Germinal center (tissue), 1 donor: ENCODE measurements around the gene DCXR.

Source experiments
- DNase-seq: peaks from one replicate; pipeline ENCODE4 v3.0.0; 2012; ENCODE audit warnings: mixed read lengths, low spot score

Gene DCXR

DNA sequence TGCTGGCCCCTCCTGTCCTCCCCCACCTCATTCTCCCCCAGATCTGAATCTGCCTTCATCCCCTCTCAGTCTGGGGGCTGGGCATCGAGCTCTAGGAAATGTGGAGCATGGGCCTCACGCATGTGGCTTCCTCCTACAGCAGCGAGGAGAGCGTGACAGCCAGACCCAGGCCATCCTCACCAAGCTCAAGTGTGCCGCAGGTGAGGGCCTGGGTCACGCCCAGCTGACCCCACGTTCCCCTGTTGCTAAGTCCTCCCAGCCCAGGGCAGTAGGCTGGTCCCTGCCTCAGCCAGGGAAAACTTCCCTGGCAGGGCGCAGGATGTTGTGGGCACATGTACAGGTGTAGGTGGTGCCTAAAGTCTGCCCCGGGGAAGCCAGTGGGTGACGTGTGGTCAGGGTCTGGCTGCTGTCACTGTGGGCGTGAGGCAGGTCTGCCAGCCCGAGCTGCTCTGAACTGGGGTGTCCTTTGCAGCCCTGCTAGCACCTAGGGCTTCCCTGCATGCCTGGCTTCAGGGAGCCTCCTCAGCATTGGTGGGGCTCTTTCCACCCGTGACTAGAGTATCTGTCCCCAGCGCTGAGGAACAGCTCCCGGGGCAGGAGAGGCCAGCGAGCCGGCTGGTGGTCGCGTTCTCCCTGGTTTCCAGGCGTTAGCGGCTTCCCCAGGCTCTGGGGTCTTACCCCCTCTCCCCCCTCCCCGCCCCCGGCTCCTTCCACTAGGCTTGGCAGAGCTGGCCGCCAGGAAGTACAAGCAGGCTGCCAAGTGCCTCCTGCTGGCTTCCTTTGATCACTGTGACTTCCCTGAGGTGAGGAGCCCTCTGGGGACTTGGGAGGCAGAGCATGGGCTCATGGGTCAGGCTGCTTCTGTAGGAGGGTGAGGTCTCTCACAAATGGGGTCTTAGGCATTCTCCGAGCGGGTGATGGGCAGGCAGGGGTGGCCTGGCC, 17.8 kb upstream of the DCXR start:
- DNase-seq: no peak

DNA sequence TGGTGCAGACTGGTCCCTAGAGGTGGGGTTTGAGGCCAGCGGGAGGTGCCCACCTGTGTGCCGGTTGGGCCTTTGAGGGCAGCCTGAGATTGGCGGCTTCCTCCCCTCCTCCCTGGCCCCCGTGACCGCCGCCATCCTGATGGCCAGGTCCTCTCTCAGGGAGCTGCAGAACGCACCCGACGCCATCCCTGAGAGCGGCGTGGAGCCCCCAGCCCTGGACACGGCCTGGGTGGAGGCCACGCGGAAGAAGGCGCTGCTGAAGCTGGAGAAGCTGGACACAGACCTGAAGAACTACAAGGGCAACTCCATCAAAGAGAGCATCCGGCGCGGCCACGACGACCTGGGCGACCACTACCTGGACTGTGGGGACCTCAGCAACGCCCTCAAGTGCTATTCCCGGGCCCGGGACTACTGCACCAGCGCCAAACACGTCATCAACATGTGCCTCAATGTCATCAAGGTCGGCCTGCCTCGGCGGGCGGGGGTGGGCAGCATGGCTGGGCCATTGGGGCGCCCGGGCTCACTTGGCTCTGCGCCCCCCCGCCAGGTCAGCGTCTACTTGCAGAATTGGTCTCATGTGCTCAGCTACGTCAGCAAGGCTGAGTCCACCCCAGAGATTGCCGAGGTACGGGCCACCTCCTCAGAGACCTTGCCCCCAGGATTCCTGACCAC, 17.0 kb upstream of the DCXR start:
- no peak for DNase-seq

DNA sequence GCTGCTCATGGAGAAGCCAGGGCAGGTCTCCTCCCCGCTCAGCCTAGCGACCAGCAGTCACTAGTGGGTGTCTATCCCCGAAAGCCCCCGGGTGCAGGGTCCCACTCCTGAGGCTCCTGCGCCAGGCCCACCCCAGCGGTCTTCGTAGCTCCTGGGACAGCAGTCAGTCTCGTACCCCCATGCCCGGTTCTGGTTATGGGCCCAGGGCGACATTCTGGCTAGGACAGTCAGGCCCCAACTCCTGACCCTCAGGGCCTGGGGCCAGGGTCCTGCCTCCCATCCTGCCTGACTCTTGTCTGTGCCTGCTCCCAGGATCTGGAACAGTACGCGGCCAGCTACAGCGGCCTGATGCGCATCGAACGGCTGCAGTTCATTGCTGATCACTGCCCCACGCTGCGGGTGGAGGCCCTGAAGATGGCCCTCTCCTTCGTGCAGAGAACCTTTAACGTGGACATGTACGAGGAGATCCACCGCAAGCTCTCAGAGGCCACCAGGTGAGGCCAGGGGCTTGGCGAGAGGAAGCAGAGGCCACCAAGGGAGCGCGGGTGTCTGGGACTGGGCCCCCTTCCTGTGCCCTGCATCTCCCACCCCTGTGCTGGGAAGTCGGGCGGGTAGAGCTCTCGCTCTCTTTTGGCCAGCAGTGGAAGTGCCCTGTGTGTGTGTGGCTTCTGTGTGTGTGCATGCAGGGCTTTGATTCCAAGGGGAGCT, 16.2 kb upstream of the DCXR start:
- no peak for DNase-seq

DNA sequence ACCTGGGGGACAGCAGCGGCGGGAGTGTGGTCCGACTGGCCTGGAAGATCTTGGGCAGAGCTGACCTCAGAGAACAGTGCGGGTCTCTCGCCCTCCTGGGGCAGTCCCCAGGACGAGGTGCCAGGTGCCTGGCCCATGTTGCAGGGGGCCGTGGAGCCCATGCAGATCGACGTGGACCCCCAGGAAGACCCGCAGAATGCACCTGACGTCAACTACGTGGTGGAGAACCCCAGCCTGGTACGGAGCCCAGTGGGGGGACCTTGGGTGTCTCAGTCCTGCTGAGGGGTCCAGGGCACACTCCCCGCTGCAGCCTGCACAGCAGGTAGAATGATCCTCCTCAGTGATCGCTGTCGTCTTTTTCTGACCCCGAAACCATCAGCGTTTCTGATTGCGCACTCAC, 15.6 kb upstream of the DCXR start:
- no peak for DNase-seq

DNA sequence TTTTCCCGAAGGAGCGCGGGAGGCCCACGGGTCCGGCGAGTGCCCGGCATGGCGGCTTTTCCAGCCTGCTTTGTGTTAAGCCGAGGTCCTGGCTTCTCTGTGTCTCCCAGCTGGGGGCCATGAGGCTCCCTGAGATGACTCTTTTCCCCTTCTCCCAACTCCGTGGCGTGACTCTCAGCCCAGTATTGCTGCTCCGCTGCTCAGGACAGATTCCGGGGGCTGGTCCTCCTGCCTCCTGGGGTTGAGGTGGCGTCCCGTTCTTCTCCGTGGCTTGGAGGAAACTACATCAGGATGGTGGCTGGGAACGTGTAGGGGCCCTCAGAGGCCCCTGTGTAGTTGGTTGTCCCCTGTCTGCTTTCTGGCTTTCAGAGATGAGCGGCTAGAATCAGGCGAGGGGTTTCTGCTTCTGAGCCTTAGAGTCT, 15.2 kb upstream of the DCXR start:
- DNase-seq: no peak

DNA sequence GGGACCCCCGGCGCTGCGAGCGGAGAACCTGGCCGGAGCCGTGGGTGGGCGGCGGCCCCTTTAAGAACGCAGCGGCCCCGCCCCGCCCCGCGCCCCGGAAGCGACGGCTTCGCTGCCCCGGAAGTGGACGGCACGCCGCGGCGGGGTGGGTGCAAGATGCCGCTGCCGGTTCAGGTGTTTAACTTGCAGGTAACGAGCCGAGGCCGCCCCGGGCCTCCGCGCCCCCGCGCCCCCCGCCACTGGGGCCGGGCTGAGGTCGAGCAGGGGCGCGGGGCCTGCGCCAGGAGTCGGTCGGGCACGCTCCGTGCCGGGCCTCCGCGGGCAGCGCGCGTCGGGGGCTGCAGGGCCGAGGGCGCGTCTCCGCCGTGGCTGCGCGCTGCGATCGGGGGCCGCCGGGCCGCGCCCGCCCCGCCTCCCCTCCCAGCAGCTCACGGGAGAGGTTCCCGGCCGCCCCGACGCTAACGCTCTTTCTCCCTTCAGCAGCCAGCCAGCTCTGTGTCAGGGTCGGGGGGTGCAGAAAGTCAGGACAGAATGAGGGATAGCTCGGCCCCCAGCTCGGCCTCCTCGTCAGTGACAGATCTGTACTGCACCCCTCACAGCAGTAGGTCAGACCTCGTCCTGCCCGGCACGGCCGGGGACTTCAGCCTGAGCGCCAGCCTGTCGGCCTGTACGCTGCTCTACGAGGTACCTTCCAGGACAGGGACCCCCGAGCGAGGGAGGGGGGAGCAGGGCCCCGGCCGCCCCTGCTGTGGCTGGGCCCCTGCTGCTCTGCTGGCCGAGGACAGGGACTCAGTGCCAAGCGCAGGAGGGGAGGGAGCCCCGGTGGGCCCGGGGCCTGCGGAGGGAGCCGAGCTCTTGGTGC, 14.5 kb upstream of the DCXR start, which contains the start of the genes GPS1 and RFNG:
Gene GPS1 (plus strand): TSS at position 123 of the 862 bp plus-strand sequence. CDS start 34 bp downstream, at position 157.
Gene RFNG (minus strand): TSS at position 36 of the 862 bp plus-strand sequence. CDS start 45 bp downstream, outside the sequence.
- peak; percentile 87 for DNase-seq

DNA sequence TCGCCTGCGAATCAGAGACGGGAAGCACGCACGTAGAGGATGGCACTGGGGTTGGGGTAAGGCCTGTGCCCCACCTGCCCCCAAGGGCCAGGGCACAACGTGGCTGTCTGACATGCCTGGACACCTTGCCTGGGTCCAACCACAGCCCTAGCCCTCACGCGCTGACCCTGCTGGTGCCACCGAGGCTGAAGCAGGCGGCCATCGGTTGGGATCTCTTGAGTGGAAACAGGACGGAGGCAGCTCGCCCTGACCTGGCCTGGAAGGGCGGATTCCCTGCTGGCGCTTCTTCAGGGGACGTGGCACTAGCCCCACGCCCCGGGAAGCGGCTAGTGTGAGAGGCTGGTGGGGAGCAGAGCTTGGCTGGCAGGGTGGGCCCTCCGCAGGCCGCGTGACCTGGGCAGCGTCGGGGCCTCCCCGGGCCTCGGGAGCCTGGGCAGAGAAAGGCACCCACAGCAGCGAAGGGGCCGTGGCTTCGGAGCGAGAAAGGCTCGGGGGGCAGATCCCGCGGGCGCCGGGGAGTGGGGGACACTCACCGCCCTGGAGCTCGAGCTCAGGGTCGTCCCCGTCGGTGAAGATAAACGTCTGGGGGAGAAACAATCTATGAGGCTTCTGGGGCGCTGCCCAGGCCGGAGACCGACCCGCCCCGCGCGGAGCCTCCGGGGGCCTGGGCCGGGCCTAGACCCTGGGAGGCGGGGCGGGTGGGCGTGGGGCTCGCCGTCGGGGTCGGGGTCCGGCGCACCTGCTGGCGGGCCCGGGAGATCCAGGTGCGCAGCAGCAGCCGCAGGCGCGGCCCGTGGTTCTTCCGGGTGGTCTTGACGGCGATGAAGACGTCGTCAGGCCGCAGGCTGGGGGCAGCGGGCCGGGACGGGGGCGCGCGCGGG, 13.5 kb upstream of the DCXR start:
- DNase-seq: peak; percentile 41

DNA sequence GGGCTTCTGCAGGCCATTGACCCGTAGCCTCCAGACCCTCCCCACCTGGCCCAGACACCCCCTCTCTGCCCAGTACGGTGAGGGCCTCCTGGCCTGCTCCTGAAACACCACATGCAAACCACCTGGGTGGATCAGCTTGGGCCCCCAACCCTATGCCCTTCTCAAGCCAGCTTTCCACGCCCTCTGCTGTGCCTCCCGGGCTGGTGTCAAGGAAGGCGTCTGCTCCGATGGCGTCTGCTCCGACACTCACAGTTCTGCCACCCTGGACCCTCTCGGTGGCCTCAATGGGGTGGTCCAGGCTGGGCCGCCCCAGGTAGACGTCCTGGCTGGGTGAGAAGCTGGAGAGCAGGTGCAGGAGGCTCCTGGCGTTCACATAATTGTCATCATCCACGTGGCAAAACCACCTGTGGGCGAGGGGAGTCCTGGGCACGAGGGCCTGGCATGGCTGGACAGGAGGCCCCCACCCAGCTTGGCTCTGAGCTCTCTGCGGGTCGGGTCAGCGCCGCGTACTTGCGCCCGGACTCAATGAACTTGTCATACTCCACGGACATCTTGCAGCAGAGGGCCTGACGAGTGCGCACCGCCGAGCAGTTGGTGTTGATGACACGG, 12.8 kb upstream of the DCXR start:
- DNase-seq: no peak

DNA sequence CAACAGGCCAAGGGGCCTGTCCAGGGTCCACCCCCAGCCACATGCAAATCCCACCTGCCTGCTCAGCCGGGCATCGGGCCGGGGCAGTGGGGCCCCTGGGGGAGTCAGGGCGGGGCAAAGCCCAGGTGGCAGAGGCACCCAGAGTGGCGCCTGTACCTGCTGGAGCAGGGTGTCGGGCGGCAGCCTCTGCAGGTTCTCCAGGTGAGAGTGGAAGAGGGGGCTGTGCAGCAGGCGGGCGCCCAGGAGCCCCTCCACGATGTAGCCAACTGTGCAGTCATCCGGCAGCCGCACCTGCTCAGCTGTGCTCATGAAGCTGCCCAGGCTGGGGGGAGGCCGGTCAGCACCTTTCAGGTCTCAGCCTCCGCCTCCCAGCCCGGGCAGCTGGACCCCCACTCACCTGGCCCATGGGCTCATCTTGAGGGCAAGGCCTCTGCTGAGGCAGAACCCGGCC, 12.0 kb upstream of the DCXR start:
- no peak for DNase-seq

DNA sequence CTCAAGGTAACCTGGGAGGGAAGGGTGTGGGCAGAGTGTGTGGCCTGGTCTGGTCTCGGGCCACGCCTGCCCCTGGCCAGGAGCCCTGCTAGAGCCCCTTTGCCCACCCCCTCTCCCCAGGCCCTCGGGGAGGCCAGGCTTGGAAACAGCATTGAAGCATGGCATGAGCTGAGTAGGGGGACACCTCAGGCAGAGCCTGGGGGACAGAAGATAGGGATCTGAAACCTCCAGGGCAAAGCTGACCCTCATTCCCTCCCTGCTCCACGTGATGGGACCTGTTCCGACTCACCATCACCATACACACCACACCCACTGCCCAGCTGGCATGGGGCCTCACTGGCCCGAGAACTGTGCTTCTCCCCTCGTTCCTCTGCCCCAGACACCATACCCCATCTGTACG, 11.6 kb upstream of the DCXR start:
- DNase-seq: no peak

DNA sequence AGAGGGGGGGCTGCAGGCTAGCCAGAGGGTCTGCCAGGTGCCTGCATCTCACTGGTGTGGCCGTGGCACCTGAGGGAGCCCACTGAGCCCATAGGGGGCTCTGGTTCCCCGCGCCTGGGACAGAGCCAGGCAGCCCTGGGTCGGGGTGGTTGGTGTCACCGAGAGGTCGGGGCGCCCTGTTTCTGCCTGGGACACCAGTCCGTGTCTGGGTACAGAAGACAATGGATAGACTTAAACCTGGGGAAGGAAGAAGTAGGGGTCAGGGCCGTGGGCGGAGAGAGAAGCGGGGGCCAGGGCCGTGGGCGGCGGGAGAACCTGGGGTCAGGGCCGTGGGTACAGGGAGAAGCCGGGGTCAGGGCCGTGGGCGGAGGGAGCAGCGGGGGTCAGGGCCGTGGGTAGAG, 11.1 kb upstream of the DCXR start:
- DNase-seq: no peak

DNA sequence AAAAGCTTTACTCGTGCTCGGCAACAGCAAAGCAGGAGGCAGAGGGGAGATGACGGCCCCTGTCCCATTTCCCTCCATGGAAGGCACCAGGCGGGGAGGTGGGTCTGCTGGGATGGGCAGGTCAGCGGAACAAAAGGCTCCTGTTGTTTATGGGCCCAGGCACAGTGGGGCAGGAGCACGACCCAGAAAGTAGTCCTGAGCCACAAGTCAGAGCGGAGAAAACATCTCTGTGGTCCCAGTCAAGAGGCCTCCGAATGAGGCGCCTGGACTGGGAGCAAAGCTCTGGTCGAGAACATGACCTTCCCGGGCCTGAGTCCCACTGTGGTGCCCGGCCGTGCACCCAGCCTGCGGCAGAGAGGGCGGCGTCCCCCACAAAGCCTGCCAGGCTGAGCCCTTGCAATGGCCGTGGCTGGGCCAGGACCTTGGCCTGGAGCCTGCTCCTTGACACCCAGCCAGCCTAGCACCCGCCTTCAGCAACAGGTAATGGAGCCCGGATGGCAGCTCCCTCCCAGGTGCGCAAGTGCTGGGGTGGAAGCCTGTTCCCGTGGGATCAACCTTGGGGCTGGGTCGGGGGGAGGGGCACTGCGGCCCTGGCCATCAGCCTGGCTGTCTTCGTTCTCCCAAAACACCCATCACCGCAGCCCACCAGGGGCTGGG, 10.5 kb upstream of the DCXR start:
- no peak for DNase-seq

DNA sequence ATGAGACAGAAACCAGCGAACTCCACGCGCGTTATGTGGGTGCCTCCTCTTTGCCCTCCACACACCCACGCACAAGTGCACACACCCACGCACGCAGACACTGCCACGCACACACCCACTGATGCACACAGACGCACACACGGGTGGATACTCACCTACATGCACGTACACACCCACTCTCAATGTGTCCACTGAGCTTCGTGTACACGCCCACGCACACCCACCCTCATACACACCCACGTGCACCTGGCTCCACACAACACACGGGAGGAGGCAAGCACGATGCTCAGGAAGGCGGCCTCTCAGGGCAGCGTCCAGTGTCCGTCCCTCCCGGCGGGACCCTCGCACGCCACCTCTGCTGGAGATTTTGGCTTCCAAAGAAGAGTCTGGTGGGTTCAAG, 9.9 kb upstream of the DCXR start:
- no peak for DNase-seq

DNA sequence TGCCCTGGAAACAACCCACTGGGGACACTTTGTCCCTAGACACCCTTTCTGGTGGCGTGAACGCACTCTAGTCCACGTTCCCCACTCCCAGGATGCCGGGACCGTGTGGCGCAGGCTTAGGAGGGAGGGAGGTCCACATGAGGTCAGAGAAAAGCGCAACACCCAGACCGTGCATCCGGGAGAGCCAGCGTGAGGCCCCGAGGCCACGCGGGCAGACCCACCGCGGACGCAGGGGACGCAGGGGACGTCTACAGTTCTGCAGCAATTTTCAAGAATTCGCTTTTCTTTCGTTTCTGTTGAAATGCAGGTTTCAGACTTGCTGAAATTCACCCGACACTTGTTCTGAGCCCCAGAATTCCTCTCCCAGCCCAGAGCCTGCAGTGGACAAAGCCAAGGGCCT, 9.4 kb upstream of the DCXR start:
- DNase-seq: no peak

DNA sequence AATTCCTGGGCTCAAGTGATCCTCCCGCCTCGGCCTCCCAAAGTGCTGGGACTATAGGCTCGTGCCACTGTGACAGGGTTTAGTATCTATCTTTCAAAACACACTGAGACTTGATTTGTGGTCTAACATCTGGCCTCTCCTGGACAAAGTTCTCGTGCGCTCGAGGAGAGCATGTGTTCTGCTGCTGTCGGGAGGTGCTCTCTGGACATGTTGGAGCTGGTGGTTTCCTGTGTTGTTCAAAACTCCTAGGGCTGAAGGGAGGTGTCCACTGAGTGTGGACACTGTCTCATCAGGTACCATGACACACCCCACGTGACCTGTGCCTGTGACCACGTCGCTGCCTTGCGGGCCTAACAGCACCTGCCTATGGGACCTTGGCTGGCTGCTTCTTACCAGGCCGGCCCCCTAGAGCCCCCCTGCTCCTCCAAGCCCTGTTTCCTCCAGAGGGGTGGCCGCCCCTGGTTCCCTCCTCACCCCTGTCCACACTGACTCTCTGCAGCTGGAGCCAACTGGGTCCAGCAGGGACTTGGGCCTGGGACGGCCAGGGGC, 8.5 kb upstream of the DCXR start:
- DNase-seq: no peak

DNA sequence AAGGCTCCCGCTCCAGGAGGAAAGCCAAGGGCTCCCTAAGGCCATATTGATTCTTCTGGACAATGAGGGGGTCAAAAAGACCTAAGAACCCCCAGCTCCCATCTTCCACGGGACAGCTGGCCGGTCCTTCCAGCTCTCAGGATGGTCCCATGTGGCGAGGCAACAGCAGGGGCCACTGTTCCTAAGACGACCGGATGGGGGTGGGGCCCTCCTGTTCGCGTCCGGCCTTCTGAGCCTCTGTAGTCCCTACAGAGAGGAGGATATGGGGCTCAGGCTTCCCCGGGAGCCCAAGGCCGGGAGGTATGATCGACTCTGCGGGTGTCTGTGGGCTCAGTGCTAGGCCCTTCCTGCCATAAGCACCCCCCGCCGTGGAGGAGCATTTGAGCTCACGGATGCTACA, 6.0 kb upstream of the DCXR start:
- DNase-seq: no peak

DNA sequence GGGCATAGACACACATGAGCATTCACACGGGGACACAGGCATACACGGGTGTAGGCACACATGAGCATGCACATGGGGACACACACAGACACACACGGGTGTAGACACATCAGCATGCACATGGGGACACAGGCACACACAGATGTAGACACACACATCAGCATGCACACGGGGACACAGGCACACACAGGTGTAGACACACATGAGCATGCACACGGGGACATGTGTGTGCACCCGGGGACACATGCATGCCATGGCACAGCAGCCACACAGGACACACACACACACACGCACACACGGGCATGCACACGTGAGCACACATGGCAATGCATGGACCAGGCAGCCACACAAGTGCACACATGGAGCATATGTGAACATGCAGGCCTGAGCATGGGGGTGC, 5.2 kb upstream of the DCXR start:
- DNase-seq: no peak

DNA sequence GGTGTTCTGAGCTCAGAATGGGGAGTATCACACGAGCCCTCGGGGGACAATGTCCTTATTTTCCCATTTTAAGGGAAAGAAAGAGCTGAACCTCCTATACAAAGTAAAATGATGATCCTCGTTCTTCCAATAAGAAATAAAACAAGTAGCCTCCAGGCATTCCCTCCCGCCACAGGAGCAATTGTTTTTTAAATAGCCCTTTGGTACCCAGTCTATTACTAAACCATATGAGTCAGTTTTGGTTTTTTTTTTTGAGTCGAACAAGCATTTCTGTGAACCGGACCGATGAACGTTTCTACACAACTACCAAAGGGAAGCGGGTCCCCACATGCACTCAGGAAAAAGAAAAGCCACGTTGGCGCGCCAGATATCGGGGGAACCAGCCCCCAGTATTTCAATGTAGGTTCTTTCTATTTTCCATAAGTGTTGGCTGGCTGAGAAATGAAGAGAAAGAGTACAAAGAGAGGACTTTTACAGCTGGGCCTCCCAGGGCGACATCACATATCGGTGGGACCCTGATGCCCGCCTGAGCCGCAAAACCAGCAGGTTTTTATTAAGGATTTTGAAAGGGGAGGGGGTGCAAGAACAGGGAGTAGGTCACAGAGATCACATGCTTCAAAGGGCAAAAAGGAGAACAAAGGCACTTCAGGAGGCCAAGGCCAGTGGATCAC, 3.8 kb upstream of the DCXR start:
- DNase-seq: no peak
